Skeletal muscle satellite cell (primary cell): Measurements from ENCODE around the gene ADGRV1.

Experiments used
- H3K27me3 ChIP-seq: 2 replicates; pipeline ENCODE4 v1.7.0; 2013; ENCODE audit warnings: low read length; ENCODE audit not compliant: control insufficient read depth, insufficient read depth
- H3K36me3 ChIP-seq: 2 replicates; pipeline ENCODE4 v1.7.0; 2013; ENCODE audit warnings: mild to moderate bottlenecking, control low read depth, low read length; ENCODE audit not compliant: insufficient read depth
- H3K4me1 ChIP-seq: 2 replicates; pipeline ENCODE4 v1.7.0; 2013; ENCODE audit warnings: low read length; ENCODE audit not compliant: control insufficient read depth, insufficient read depth
- H3K4me2 ChIP-seq: 2 replicates; pipeline ENCODE4 v1.7.0; 2013; ENCODE audit warnings: mild to moderate bottlenecking, low read length
- H3K4me3 ChIP-seq: 2 replicates; pipeline ENCODE4 v1.7.0; 2013; ENCODE audit warnings: low read length
- H3K9ac ChIP-seq: 2 replicates; pipeline ENCODE4 v1.7.0; 2013; ENCODE audit warnings: mild to moderate bottlenecking, low read depth, low read length, moderate library complexity
- H3K9me3 ChIP-seq: replicated peaks from 2 replicates; pipeline ENCODE4 v1.7.0; 2013; ENCODE audit warnings: mild to moderate bottlenecking, control low read depth, low read length

ADGRV1 gene

DNA sequence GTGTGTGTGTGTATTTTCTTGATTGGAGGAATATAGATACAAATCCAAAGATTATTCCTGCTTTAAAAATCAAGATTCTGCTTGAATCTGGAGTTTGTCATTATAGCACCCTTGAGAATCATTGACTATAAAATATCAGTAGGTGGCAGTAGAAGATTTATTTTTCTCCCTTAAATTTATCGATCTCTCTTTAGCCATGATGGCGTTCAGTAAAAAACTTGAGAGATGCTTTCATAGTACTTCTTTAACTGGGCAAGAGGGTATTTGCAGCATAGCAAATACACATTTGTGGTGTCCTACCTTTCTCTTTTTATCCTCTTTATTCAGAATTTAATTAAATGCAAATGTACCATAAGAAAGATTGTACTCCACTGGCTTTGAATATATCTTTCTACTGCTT is 307.7 kb downstream of the ADGRV1 start:
- Histone ChIP-seq H3K9ac (no peak overlapping the region), H3K4me2 (no peak overlapping the region), H3K36me3 (no peaks in the 10 kb centered on the region), H3K27me3 (no peaks in the 10 kb centered on the region), H3K4me1 (no peaks in the 10 kb centered on the region), H3K9me3 (no peaks in the 10 kb centered on the region), H3K4me3 (no peak overlapping the region)

DNA sequence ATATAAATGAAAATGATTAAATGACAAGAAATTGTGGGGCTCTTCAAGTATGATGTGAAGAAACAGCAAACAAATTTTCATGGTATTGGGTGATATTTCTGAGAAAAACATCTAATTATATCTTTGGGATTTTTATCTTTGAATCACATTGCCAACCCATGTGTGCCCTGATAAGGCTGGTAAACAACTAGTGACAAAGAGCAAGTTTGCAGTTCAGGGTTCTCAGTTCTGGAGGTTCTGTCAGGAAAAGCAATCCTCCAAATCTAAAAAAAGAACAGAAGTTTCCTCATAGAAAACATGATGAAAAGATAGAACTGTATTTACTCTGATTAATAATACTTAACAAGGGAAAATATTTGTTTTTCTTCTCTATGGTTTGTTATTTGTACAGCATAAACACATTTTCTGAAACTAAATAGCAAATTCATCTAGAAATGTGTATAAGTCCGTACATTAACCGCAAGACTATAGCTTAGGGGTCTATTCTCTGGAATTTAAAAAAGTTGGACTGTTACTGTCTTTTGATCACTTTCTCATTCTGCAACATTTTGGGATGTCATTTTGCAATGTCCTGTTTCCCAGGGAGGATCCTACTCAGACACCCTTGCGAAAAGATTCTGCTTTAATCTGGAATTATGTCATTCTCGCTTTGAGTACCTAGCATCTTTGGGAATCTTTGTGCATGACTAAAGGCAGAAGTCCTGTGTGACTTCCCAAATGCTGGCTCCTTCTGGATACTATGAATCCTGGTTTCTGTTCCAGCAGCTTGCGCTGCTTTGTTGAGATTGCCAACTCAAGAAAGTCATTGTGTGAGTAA is 308.5 kb downstream of the ADGRV1 start:
- Histone ChIP-seq H3K4me3 (no peak overlapping the region), H3K9me3 (no peaks in the 10 kb centered on the region), H3K36me3 (no peaks in the 10 kb centered on the region), H3K4me1 (no peaks in the 10 kb centered on the region), H3K9ac (no peak overlapping the region), H3K4me2 (no peak overlapping the region), H3K27me3 (no peaks in the 10 kb centered on the region)

GRCh38 chr5:90868799-90869198 is 310.2 kb downstream of the ADGRV1 start:
- no peaks in the 10 kb centered on the region for H3K4me1 ChIP-seq
- H3K4me3 ChIP-seq = no peak overlapping the region

GRCh38 chr5:90871391-90871991 is 312.9 kb downstream of the ADGRV1 start:
- no peaks in the 10 kb centered on the region for H3K9me3 ChIP-seq
- no peak overlapping the region for H3K4me3 ChIP-seq
- no peaks in the 10 kb centered on the region for H3K4me1 ChIP-seq
- H3K9ac ChIP-seq = no peak overlapping the region
- no peaks in the 10 kb centered on the region for H3K27me3 ChIP-seq
- H3K36me3 ChIP-seq = no peaks in the 10 kb centered on the region
- no peak overlapping the region for H3K4me2 ChIP-seq

More at GRCh38 chr5:90868799-90869198, 310.2 kb downstream of the ADGRV1 start:
- Histone ChIP-seq H3K9ac (no peak overlapping the region), H3K4me2 (no peak overlapping the region), H3K9me3 (no peaks in the 10 kb centered on the region), H3K36me3 (no peaks in the 10 kb centered on the region), H3K27me3 (no peaks in the 10 kb centered on the region)

- no peaks in the 10 kb centered on the region for H3K9me3 ChIP-seq
- H3K9ac ChIP-seq = no peak overlapping the region
- H3K27me3 ChIP-seq = no peaks in the 10 kb centered on the region
- no peaks in the 10 kb centered on the region for H3K36me3 ChIP-seq
- no peaks in the 10 kb centered on the region for H3K4me1 ChIP-seq
- H3K4me2 ChIP-seq = no peak overlapping the region
- H3K4me3 ChIP-seq = no peak overlapping the region
Measured at GRCh38 chr5:90873033-90873517, 314.5 kb downstream of the ADGRV1 start.

GRCh38 chr5:90874066-90874465 is 315.5 kb downstream of the ADGRV1 start:
- Histone ChIP-seq H3K27me3 (no peaks in the 10 kb centered on the region), H3K9me3 (no peaks in the 10 kb centered on the region), H3K36me3 (no peaks in the 10 kb centered on the region), H3K9ac (no peak overlapping the region), H3K4me1 (peaks cover 5% of the 10 kb centered on the region), H3K4me3 (no peak overlapping the region), H3K4me2 (no peak overlapping the region)

DNA sequence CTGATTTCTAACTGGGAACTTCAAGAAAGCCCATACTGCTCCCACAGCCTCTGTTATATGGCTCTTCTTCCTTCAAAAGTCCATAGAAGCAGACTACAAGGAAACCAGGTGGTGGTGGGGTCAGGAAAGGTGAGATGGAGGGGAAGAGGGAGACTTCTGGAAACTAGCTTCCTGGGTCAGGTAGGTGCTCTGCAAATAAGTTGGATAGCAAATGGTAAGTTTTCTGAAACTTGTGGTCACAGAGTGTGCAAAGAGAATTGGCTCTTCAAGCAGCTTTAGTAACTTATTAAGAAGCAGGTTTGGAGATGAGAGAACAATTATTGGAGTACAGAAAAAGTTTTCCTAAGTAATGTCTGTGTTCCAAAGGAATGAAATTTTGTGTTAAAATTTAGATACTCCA is 316.9 kb downstream of the ADGRV1 start:
- H3K27me3 ChIP-seq = no peaks in the 10 kb centered on the region
- no peak overlapping the region for H3K4me2 ChIP-seq
- H3K4me3 ChIP-seq = no peak overlapping the region
- no peaks in the 10 kb centered on the region for H3K36me3 ChIP-seq
- no peak overlapping the region for H3K9ac ChIP-seq
- H3K4me1 ChIP-seq = peaks cover 5% of the 10 kb centered on the region
- H3K9me3 ChIP-seq = no peaks in the 10 kb centered on the region

- Histone ChIP-seq H3K27me3 (no peaks in the 10 kb centered on the region), H3K9ac (no peak overlapping the region), H3K4me3 (no peak overlapping the region), H3K36me3 (no peaks in the 10 kb centered on the region), H3K9me3 (no peaks in the 10 kb centered on the region), H3K4me2 (no peak overlapping the region), H3K4me1 (peaks cover 5% of the 10 kb centered on the region)
Measured at GRCh38 chr5:90876366-90876765, 317.8 kb downstream of the ADGRV1 start.

DNA sequence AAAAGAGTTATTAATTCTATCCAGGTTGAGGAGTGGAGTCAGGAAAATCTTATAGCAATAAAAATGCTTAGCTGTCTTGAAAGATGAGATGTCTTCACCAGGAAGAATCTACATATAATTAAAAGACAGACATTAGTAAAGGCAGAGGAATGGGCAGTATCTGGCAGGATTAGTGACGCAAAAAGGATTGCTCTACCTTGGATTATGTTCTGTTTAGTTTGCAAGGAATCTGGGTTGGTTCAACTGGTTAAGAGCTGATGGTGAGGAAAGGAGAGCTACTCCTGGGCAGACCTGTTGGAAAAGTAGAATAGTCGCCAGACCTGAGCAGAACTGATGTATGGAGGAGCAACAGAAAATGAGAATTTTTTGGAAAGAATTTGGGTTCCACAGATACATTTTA is 318.5 kb downstream of the ADGRV1 start:
- H3K4me1 ChIP-seq = peaks cover 5% of the 10 kb centered on the region

DNA sequence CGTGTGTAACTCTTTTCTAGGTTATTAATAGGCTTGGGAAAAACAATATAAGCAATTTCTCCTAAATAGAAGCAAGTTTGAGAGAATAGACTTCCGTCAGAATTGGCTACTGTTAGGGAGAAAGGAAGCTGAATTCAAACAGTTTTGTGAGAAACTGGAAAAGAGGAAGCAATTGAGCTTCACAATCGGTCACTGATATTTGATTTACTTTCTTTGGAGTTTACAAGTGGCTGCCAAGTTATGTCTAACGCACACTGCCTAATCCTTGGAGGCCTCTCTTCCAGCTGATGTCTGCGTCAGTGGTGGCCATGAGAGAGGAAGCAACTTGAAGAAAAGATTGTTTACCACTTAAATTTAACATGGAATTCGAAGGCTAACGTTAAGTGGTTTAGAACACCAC is 319.5 kb downstream of the ADGRV1 start:
- H3K4me2 ChIP-seq = no peak overlapping the region
- no peak overlapping the region for H3K9ac ChIP-seq
- H3K4me3 ChIP-seq = no peak overlapping the region
- peaks cover 5% of the 10 kb centered on the region for H3K4me1 ChIP-seq
- H3K9me3 ChIP-seq = no peaks in the 10 kb centered on the region
- H3K36me3 ChIP-seq = no peaks in the 10 kb centered on the region
- H3K27me3 ChIP-seq = no peaks in the 10 kb centered on the region

More for the DNA sequence above, 318.5 kb downstream of the ADGRV1 start:
- Histone ChIP-seq H3K9ac (no peak overlapping the region), H3K36me3 (no peaks in the 10 kb centered on the region), H3K9me3 (no peaks in the 10 kb centered on the region), H3K4me2 (no peak overlapping the region), H3K4me3 (no peak overlapping the region), H3K27me3 (no peaks in the 10 kb centered on the region)

- H3K27me3 ChIP-seq = no peaks in the 10 kb centered on the region
- peaks cover 5% of the 10 kb centered on the region for H3K4me1 ChIP-seq
- H3K9ac ChIP-seq = no peak overlapping the region
- no peak overlapping the region for H3K4me3 ChIP-seq
- no peak overlapping the region for H3K4me2 ChIP-seq
- no peaks in the 10 kb centered on the region for H3K9me3 ChIP-seq
- H3K36me3 ChIP-seq = no peaks in the 10 kb centered on the region
Measured at GRCh38 chr5:90878549-90879196, 320.1 kb downstream of the ADGRV1 start.
